Kidney capillary endothelial cell (primary cell): ENCODE measurements around the gene GATAD2B.
"Not testable (repeated sequence)": the region's sequence is repeated elsewhere in the genome, so short reads cannot be mapped to it uniquely, and the experiment has no call there.

ENCODE experiments used
- DNase-seq: peaks from one replicate; pipeline ENCODE4 v3.0.0-alpha.2; 2018; ENCODE audit warnings: low spot score

The GATAD2B gene

DNA sequence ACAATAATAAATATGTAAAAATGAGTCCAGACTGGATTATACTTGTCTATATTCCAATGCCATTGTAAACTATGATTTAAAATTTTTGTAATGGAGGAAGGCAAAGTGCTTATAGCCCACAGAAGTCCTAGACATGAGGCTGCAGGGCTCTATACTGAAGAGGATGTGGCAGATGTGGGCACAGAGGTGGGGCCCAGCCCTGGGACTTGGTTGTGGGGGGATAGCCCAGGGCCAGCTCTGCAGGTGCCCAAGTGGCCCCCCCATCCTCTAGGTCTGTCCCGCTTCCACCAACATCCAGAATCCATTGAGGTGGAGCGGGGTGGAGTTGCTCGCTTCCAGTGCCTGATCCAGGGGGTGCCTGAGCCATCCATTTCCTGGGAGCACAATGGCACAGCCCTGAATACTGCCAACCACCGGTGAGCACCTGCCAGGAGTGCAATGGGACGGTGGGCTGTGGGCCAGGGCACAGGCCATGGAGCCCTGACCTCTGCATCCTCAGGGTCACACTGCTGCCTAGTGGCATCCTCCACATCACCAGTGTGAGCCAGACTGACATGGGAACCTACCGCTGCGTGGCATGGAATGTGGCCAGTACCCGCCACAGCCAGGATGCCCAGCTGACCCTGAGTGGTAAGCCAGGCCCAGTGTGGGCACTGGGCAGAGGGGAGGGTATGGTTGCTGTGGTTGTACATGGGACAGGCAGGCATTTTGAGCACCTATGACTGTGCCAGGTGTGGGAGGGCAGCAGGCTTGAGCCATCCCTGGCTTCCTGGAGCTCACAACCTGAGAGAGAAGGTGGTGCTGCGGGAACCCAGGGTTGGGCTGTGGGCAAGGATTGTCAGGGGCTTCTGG is 126.6 kb downstream of the GATAD2B start:
- DNase-seq, result no peak

DNA sequence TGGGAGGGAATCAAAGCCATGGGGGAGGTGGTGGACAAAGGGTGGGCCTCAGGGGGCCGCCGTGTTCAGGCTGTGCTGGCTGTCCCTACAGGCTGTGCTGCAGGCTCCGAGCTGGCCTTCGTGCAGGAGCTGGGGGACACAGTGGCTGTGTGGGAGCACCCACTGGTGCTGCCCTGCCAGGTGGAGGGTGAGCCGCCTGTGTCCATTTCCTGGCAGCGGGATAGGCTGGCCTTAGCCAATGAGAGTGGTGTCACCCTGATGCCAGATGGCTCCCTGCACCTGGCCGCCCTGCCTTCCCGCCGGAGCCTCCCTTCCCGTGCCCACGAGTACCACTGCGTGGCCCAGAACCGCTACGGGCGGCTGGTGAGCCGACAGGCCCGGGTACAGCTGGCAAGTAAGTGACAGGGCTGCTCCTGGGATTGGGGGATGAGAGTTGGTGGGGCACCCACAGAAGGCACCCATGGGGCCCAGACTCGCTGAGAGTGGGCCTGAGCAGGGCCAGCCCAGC is 127.4 kb downstream of the GATAD2B start:
- no peak for DNase-seq

DNA sequence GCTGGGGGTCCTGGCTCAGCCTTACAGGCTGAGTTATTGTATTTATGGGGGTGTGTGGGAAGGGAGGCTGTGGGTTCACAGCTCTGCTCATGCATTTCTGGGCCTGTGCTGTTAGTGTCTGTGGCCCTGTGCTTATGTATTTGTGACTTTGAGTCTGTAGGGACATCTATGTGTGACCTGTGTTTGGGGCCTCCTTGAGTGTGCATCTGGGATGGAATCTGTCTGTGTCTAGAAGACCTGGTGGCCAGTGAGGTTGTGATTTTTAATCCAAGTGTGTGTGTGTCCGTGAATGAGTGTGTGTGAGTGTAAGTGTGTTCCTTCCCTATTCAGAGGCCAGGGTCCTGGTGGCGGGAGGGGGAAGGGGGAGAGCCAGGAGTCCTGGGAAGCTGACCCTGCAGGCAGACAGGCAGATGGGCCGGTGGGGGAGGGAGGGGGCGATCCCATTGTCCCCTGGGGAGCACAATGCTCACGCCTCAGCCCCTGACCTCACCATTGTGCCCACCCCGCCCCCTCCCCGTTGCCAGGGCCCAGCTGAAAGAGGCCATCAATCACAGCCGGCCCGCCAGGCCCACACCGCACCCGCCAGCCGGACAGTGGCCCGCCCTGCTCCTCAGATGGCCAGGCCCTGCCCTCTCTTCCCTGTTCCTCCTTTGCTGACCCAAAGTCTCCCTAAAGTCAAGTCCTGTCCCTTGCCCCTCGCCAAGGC is 128.0 kb downstream of the GATAD2B start:
- no peak for DNase-seq

DNA sequence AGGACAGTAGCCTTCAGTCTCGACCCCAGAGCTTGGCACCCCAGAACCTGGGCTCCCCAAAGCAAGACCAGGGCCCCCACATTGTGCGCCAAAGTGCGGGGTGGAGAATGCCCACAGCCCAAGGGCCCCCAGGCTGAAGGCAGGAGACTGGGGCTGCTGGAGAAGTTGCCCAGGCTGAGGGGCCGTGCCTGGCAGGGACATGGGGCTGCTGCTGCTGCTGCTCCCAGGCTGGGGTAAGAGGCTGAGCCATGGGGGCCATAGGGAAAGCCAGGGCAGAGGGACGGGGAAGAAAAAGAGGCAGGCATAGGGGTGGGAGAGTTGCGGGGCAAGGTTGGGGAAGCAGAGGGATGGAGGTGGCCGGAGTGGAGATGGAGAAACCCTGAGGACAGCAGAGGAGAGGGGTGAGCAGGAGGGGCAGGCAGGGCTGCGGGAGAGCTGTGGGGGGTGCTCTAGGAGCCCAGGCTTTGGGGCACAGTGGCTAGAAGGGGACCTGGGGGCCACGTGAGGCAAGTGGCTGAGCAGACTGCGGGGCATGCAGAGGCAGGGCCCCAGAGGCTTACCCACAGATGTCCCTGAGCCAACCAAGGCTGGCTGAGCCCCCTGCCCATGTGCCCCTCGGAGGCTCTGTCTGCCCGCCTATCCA is 128.7 kb downstream of the GATAD2B start:
- no peak for DNase-seq

DNA sequence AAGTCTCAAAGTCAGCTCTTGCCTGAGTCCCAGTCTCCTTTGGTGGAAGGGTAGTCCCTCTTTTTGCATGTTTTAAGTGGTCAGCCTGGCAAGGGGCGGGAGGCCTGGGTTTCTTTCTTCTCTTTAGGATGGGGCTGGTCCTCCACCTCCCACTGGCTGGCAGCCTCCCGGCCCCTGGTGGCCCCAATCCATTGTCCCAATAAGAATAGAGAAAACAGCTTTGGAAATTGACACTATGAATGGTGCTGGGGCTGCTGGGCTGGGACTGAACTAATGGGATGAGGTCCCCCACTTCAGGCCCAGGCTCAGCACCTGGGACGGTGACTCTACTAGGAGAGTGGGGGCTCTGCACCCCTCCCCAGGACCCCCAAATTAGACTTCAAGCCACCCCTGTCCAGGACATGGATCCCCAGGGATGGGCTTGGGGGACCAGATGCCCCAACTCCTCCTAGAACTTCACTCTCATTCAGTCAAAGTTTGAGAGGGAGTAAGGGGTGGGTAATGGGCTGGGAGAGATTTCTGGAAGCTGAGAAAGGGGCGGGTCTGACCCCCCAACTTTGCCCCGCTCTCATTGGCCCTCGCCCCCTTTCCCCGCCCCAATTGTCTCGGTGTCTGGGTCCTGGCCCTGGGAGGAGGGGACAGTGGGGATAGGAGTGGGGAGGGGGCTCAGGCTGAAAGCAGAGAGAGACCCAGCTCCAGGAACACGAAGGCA is 129.4 kb downstream of the GATAD2B start:
- no peak for DNase-seq

DNA sequence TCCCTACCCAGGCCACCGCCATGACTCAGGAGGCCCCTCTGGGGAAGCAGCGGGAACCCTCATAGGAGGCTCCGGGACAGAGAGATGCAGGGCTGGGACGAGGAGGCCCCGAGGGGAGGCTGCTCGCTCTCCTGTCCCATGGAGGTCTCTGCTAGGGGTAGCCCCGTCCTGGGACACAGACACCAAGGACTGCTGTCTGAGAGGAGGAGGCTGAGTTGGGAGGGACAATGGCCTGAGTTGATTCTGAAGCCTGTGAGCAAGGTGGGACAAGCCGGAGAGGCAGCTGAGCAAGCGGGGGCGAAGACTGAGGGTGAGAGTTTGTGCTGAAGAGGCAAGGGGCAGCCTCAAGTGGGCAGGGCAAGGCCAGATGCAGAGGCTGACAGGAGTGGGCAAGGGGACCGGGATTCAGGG is 130.1 kb downstream of the GATAD2B start:
- no peak for DNase-seq

DNA sequence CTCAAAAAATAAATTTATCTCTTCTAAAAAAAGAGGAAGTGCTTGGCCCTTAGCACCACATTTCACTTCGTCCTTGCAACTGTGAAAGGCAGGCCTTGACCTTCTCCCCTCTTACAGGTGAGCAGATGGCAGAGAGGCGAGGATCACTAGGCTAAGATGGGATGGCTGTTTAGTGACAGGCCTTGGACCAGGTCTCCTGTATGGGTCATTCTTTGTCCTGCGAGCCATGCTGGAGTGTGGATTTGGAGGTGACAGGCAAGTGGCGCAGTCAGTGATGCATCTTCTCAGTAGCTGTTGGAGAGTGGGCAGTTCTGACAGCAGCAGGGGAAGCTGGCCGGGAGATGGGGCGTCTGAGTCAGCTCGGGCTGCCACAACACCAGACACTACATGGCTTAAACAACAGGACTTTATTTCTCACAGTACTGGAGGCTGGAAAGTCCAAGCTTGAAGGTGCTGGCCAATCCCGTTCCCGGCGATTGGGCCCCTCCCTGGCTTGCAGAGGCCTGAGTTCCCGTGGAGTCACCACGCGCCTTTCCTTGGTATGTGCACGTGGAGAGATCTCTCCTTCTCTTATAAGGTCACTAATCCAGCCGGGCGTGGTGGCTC is 131.0 kb downstream of the GATAD2B start:
- DNase-seq, result no peak

DNA sequence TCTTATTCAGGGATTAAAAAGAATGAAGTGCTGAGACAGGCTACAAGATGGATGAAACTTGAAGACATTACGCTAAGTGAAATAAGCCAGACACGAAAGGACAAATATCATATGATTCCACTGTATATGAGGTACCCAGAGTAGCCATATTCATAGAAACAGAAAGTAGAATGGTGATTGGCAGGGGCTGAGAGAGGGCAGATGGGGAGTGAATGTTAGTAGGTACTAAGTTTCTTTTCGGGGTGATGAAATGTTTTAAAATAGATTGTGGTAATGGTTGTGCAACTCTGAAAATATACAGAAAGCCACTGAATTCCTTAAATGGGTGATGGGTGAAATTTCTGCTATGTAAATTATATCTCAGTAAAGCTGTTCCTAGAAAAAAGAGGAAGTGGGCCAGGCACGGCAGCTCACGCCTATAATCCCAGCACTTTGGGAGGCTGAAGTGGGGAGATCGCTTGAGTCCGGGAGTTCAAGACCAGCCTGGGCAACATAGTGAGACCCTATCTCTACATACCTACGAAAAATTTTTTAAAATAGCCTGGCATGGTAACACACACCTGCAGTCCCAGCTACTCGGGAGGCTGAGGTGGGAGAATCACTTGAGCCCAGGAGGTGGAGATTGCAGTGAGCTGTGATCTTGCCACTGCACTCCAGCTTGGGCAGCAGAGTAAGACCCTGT is 131.7 kb downstream of the GATAD2B start:
- no peak for DNase-seq

DNA sequence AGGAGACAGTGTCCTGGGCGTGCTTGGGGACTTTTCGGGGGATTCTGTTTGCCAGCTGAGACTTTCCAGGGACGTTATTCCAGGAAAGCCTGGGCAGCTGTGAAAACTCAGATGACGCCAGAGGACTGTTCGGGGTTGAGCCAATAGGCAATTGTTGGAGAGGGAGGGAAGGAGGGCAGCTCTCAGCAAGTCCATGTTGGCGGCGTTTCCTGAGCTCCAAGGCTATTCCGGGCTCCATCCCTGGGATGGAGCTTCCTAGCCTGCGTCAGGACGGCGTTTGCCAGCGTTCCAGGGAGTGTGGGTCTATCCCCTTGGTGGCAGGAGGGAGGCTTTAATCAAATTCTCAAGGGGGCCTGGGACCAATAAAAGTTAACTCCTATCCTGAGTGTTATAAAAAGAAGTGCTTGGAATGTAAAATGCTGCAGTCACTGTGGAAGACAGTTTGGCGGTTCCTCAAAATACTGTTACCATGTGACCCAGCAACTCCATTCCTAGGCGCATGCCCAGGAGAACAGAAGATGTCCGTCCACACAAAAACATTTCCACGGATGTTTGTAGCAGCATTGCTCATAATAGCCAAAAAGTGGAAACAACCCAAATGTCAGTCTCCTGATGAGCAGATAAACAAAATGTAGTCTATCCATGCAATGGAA is 132.3 kb downstream of the GATAD2B start:
- no peak for DNase-seq

DNA sequence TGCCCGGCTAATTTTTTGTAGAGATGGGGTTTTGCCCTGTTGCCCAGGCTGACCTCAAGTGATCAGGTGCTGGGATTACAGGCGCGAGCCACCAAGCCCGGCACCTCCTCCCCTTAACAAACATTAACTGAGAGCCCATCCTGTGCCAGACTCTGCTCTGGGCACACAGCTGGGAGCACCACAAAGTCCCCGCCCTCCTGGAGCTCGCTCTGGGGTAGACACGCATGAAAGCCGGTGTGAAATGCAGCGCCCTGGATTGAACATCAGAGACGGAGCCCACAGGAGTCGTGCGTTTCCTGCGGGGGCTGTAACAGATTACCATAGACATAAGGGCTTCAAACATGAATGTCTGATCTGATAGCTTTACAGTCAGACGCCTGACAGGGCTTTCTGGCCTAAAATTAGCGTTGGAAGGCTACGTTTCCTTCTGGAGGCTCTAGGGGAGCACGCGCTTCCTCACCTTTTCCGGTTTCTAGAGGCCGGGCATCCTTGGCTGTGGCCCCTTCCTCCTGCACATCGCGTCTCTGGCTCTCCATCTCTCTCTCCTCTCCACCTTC is 133.2 kb downstream of the GATAD2B start:
- DNase-seq, result no peak

DNA sequence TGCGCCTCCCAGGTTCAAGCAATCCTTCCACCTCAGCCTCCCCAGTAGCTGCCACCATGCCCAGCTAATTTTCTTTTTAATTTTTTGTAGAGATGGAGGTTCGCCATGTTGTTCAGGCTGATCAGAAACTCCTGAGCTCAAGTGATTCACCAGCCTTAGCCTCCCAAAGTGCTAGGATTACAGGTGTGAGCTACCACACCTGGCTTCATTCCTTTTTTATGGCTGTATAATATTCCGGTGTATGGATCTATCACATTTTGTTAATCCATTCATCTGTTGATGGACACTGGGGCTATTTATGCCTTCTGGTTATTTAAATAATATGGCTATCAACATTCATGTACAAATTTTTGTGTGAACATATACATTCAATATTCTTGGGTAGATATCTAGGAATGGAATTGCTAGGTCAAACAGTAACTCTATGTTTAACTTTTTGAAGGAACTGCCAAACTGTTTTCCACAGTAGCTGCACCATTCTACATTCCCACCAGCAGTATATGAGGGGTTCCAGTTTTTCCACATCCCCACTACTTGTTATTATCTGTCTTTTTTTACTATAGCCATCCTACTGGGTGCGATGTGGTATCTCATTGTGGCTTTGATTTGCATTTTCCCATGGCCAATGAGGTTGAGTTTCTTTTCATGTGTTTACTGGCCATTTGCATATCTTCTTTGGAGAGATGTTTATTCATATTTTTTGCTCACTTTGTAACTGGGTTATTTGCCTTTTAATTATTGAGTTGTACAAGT is 136.6 kb downstream of the GATAD2B start:
- DNase-seq, result no peak

DNA sequence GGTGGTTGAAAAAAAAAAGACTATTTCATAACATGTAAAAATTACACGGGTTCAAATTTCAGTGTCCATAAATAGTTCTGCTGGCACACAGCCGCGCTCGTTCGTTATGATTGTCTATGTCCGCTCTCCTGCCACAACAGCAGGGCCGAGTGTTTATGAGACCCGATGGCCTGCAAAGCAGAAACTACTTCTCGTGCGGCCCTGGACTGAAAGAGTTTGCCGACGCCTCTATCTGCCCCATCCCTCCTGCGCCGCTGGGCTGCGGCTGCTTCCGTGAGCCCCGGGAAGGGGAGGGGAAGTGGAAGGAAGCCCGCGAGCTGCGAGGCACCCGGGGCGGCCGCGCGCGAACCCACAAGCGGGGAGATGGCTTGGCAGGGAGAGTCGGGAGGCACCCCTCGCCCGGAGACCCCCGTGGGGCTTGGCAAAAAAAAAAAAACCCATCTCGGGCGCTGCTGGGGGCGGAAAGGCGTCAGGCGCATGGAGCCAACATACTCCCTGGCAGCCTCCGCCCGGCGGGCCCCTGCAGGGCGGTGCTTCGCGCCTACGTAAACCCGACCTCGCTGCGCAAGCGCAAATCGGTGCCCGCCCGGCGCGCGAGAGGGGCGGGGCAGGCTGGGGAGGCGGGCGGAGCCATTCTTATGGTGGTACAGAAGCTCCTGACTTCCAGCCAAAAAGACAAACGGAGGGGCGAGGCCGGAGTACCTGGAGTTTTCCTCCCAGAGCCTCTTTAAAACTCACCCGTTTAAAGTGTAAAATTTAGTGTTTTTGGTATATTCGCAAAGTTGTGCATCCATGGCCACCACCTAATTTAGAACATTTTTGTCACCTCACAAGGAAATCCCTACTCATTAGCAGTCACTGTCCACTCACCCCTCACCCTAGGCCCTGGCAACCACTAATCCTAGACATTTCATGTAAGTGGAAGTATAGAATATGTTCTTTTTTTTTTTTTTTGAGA is 139.3 kb downstream of the GATAD2B start:
- DNase-seq, result peak; percentile 93

DNA sequence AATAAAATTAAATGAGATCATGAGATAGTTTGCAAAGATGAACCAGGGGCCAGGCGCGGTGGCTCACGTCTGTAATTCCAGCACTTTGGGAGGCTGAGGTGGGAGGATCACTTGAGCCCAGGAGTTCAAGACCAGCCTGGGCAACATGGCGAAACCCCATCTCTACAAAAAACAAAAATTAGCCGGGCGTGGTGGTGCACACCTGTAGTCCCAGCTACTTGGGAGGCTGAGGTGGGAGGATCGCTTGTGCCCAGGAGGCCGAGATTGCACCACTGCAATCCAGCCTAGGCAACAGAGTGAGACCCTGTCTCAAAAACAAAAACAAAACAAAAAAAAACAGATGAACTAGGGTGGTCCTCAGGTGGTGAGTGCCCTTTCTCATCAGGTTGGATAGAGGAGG is 140.1 kb downstream of the GATAD2B start:
- not testable (repeated sequence) for DNase-seq

DNA sequence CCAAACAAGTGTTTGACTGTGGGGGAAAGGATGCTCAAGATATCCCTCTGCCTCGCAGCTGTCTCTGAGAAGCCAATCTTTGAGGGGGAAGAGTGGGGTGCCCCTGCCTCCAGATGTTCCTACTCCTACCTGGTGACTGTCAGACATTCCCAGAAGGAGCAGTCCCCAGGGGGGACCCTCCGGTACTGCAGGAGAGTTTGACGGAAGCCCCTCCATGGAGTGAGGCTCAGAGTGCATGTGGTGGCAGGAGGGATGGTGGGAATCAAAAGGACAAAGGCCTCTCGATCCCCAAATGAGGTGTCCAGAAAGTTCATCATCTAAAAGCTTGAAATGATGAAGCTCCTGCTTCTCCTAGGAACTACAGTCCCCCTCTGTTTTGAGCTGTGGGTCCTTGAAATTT is 142.2 kb downstream of the GATAD2B start:
- no peak for DNase-seq

DNA sequence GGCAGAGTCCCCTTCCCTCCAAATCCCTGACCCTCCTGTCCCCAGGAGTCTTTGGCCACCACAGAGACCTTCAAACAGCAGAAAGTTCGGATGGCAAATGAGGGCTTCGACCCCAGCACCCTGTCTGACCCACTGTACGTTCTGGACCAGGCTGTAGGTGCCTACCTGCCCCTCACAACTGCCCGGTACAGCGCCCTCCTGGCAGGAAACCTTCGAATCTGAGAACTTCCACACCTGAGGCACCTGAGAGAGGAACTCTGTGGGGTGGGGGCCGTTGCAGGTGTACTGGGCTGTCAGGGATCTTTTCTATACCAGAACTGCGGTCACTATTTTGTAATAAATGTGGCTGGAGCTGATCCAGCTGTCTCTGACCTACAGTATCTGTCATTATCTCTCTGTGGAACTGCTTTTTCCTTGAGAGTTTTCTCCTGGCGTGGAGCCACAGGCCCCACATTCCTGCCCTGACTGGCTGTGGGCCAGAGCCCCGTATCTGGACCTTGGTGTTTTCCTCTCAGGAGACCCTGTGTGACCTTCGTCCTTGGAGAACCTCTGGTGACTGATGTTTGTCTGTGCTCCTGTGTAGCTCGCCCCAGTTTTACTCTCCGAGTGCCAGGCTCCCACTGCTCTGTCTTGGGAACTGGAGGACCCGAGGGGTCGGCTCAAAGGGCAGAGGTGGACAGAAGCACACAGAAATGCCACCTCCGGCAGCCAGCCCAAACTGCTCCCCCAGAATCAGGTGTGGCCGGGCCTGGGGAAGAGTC is 142.8 kb downstream of the GATAD2B start:
- no peak for DNase-seq

DNA sequence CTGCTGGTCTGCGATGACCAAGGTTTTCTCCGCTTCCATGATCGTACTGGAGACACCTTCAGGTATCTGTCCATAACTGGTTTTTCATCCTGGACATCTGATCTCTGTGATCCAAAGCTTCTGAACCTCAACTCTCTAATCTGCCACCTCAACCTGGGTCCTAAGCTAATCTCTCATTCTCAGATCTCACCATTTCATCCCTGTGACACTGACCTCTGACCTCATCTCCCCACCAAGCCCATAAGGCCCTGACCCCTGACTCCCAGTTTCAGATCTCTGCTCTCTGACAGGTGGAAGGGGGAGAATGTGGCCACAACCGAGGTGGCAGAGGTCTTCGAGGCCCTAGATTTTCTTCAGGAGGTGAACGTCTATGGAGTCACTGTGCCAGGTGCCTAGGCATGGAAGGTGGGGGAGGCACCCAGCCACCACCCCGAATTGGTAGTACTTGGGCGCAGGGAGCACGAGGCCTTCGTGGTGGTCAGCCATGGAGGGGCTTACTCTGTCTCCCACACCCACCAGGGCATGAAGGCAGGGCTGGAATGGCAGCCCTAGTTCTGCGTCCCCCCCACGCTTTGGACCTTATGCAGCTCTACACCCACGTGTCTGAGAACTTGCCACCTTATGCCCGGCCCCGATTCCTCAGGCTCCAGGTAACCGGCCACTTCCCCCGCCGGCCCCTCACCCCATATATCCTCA is 143.8 kb downstream of the GATAD2B start:
- no peak for DNase-seq
